Renal cortex interstitium (tissue), 11 donors: ENCODE results near the gene HDGF. TPM values are rescaled to one million over a fixed set of nuclear protein-coding genes. Genes with fewer than 3 reads are reported as not detected.
"Not testable (repeated sequence)": the region's sequence is repeated elsewhere in the genome, so short reads cannot be mapped to it uniquely, and the experiment has no call there.

Experiments used
- DNase-seq, 11 donors: peaks; one replicate each; pipeline ENCODE4 v3.0.0-alpha.2; 2013; ENCODE audit warnings: low read depth in 9 of 11, low spot score in 4 of 11; ENCODE audit errors: extremely low read depth in 1 of 11
- polyA plus RNA-seq, 3 donors: library from polyadenylated mRNA; unstranded; fragments of 120-200 nt; gene quantifications; one replicate each; pipeline ENCODE4 v1.2.1, GENCODE V29; 2013; ENCODE audit not compliant: insufficient read length in 3 of 3

HDGF gene
- polyA plus RNA-seq, 3 donors = 262 to 301 (median 270) TPM

DNA sequence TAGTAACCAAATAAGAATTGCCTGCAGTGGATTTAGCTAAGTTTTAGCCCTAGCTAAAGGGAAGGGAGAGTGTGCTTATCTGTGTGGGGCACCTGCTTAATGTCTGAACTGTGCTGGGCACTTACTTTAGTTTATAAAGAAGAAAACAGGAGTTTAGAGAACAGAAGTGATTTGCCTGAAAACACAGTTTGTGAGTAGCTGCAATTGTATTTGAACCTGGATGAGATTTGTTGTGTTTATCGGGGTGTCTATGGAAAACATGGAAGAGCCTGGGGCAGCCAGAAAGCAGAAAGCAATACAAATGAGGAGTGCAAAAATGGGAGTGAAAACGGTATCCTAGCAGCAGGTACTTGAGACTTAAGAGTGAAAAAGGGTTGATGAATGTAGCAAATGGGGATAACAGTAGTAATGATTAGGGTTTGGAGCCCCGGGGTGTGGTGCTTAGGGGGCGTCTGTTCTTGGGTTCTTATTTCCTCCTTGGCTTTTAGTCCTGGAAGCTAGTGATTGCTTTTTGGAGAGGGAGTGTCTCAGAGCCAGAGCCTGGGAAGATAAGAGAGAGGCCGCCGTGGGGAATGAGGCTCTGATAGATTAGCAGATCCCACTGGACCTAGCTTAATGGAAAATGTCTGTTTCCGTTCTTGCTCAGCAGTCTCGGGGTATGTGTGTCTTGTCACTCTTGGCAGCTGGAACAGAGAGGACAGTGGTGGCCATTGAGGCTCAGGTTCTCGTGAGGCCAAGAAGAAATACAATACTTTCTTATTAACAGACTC is 21.4 kb upstream of the HDGF start:
- DNase-seq = no peak

- DNase-seq = no peak
These were observed 20.7 kb upstream of the HDGF start for GRCh38 chr1:156772222-156772621.

DNA sequence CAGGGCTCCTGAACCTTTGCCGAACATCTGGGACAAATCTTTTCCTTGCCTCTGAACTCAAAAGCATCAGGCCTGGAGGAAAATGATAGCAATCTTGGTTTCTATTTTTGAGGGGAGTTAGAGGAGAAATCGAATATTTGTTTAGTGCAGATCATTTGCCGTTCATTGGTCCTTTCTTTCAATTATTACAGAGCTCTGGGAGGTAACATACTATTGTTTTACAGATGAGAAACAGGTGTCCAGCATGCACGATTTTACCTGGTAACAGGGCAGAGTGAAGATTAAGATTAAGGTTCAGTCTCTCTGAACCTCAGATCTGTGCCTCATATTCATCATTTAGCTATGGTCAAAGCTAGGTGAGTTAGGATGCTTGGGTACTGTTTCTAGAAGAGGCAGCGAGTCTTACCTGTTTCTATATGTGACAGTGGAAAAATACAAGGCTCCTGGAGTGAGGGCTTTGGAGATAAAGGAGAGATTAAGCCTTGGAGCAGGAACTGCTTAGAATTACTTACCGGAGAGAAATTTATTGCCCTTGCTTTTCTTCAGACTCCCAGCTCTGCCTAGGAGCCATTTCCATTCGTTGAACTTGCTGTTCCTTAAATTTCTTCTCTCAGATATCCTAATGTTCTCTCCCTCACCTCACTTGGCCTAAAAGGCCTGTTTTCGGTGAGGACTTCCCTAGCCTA is 17.3 kb upstream of the HDGF start:
- no peak for DNase-seq

- peak in 1 of 11 donors; percentile 24 for DNase-seq
These were observed 16.6 kb upstream of the HDGF start for GRCh38 chr1:156767879-156768604.

DNA sequence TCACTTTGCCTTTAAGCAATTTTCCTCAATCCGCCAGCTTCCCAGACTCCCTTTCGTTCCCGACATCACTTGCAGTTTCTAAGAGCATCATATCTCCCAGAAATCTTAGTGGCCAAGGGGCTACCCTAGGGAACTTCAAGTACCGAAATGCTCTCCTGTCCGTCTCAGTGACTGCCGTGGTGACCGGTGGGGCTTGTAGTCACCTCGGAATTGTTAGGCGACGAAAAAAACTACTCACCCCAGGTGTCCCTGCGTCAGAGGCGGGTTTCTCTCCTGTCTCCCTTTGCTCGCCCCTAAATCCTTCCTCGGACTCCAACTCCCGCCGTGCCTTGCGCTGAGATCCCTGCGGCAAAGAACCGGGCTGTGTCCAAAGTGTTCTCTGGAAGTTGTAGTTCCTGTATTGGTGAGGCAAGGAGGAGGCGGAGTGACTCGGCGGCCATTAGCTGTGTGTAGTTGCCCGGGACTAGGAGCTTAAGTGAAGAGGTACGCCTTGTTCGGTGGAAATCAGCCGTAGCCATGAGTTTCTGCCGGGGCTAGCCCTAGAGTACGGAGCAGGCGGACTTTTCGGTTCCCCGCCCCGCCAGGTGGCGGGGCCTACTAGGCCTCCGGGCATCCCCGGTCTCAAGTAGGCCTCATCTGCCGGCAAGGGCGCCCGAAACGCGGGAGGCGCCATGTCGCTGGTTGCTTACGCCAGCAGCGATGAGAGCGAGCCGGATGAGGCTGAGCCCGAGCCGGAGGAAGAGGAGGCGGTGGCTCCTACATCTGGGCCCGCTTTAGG is 15.8 kb upstream of the HDGF start, which contains the start of gene PRCC:
PRCC (plus strand) TSS at position 435 of the 778 bp plus-strand sequence; CDS start at position 672, 237 bp downstream.
- peak; percentile 97 to 100 (median 99) for DNase-seq

DNA sequence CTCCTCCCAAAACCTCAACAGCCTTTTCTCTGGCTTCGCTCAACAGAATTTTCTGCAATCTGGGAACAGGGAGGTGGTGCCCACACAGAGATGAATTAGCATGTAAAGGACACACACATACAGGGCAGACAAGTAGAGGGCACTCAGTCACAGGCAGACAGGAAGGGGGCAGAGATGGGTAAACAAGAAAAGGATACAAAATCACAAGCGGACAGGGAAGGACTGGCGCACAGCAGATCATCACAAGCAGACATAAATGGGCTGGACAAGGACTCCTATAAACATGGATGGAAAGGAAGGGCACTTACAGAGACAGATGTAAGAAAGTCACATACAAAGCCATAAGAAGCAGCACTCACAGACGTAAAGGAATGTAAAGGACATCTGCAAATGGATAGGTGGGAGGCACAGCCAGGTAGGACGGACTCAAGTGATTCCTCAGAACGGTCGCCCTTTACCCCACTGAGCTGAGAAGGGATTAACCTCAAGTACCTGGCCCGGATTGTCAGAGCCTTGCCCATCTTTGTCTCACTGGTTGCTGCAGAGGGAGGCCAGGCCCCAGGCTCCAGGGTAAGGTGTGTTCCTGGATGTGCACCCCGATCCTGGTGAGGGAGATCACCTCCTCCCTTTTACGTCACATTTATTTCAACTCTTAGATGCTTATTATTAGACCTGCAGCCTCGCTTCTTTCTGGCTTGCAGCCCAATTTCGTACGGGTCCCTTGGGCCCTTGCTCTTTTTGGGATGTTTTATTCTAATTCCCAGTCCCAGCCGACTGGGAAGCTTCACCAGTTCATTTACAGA is 15.0 kb upstream of the HDGF start:
- no peak for DNase-seq

GRCh38 chr1:156765666-156766065 is 14.2 kb upstream of the HDGF start:
- DNase-seq = no peak

GRCh38 chr1:156765136-156765535 is 13.7 kb upstream of the HDGF start:
- DNase-seq = not testable (repeated sequence)

DNA sequence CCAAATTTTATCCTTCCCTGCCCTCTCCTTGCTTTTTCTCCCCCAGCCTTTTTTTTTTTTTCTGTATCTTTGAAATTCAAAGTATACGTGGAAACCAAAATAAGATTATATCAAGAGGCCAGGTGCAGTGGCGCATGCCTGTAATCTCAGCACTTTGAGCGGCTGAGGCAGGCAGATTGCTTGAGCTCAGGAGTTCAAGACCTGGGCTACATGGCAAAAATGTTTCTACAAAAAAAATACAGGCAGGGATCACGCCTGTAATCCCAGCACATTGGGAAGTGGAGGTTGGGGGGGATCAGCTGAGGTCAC is 9.3 kb upstream of the HDGF start:
- no peak for DNase-seq

DNA sequence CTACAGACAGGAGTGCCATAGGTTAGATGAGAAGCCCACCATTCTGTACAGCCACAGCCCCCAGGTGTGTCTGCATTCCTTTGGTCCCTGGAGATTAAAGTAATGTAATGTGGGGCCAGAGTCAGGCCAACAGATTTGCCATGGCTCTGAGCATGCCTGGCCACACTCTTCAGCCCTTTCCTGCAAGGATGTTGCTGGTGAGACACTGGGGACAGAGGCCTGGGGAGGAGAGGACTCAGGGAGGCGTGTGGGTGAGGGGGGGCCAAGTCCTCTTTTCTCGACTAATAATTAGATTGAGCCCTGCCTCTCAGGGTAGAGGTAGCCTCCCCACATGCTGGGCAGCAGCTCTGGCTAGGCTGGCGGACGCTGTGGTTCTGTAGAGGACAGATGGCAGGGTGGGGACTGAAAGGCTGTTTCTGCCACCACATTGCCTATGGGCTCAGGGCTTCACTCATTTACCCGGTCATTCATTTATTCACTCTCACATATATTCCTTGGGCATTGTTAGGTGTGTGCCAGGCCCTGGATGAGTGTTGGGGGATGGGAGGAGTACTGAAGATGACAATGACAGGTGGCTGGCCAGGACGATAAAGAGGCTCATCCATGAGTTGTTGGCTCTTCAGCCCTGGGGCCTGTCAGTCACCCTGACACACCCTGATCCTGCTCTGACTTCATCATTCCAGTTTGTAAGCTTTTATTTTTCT is 8.8 kb upstream of the HDGF start:
- DNase-seq = no peak

- DNase-seq = not testable (repeated sequence)
These were observed 6.2 kb upstream of the HDGF start for GRCh38 chr1:156757572-156758253.

GRCh38 chr1:156756355-156756754 is 4.9 kb upstream of the HDGF start:
- DNase-seq = no peak

DNA sequence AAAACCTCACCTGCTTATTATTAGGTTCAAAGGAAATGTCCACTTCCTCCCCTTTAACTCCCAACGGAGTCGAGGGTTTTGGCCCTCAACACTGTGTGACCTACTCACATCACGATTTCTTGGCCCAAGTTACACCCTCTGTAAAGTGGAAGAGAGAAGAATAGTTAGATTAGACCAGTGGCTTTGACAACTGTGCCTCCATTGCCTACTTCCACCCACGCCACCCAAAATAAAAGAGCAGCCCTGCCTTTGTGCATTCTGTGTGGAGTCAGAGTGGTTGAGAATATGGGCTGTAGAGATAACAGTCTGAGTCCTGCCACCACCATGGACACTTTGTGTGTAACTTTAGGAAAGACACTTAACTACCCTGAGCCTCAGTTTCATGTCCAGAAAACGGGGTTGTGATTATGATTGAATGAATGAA is 4.1 kb upstream of the HDGF start:
- DNase-seq = no peak

DNA sequence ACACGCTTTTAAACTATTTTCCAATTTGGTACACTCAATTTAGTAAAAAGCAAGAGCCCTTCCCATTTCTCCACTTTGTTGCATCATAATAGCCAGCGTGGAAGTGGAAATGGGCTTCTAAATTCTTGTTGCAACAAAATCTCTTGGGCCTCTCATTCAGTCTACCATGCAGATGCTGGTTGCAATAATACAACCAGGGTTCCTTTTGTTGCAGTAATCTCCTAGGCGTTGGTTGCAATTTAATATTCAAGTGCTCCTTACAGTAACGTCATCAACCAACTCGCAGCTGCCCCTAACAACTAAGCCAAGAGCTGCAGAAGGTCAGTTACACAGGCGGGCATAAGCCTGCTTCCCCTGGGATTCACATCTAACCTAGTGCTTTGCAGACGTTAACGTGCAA is 2.7 kb upstream of the HDGF start:
- no peak for DNase-seq

GRCh38 chr1:156752843-156753482 is 1.5 kb upstream of the HDGF start:
- no peak for DNase-seq

GRCh38 chr1:156751757-156752481 is 444 bp upstream of the HDGF start:
- DNase-seq = peak; percentile 86 to 97 (median 95)
